LHCN-M2 (cell line): ENCODE results near the gene ASXL2. TPM values are rescaled to one million over a fixed set of nuclear protein-coding genes. Genes with fewer than 3 reads are reported as not detected.
"Not testable (repeated sequence)": the region's sequence is repeated elsewhere in the genome, so short reads cannot be mapped to it uniquely, and the experiment has no call there.

Experiments used
- DNase-seq: peaks from one replicate; pipeline ENCODE4 v3.0.0-alpha.2; 2012; ENCODE audit warnings: low read depth
- polyA plus RNA-seq: library from polyadenylated mRNA; unstranded; fragments of >200 nt; gene quantifications from one replicate; pipeline ENCODE4 v1.2.1, GENCODE V29; 2012; ENCODE audit warnings: missing spikeins
- total RNA-seq: library from RNA; depleted of rRNA; stranded (reverse); fragments of >200 nt; gene quantifications from 2 replicates; pipeline ENCODE4 v1.2.3, GENCODE V29; 2014; rRNA removed

ASXL2 gene
- total RNA-seq = 8.7 and 13.7 TPM in 2 replicates
- 3.9 TPM for polyA plus RNA-seq

DNA sequence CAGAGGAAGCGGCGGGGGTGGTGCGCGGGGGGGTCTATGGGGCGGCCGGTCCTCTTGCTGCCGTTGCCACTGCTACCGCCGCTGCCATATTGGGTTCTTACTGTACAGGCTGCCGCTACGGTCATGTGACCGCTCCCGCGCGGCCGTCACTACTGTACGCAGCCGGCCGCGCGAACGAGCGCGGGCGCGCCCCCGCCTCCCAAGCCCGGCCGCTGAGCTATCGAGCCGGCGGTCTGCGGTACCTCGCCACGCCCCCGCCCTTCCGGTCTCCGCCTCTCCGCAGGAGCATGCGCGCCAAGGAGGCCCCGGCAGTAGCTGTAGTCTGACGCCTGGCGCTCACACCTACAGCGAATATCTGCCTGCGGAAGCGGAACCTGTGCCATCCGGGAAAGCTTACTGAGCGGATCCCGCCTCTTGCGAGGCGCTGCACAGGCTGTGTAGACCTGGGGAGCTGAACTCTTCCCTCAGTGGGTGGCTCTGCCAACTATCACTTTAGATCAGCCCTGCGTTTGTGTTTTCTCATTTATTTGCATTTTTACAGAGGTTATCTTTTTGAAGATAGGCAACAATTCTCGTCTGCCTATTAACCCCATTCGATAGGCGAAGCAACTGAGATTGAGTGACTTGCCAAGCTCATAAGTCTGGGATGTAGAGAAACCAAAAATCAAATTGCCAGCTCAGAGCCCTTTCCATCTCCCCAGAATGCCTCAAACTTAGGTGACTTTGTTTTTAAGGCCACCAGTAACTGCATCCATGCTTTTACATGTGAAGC, at the start of gene ASXL2:
TSS of gene ASXL2 (minus strand) at position 127 of the 772 bp plus-strand sequence. CDS start 265 bp downstream, outside the sequence.
- peak; percentile 95 for DNase-seq

DNA sequence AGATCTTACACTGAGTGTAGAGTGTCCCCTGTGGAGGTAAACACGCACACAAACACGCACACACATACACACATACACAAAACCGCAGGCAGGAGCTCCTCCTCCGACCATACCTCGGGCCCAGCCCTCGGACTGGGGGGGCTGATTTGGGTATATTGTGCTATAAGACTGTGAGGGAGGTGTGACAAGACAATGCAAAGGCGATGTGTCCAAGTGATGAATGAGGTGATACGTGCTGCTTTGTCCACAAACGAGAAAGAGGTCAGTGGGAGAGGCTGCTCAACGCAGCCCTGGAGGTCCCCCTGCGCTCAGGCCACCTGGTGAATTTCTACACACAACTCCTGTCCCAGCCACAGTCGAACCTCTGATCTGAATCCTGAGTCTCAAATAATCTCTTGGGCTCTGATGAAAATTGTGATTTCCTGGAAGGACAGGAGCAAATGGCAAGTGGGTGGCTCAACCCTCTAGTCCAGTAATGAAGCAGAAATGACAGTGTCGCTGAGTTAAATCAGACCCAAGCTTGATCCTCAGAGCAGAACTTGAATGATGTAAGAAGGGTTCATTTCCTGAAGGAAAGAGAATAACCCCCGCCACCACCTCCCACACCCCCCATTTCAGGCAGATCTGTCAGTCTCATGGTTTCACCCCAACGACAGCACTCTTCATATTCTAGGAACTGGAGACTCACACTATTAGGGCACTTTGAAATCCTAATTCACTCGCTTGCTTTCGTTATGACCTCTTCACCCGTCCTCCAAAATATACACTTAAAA, 48.9 kb upstream of the ASXL2 start:
- no peak for DNase-seq

DNA sequence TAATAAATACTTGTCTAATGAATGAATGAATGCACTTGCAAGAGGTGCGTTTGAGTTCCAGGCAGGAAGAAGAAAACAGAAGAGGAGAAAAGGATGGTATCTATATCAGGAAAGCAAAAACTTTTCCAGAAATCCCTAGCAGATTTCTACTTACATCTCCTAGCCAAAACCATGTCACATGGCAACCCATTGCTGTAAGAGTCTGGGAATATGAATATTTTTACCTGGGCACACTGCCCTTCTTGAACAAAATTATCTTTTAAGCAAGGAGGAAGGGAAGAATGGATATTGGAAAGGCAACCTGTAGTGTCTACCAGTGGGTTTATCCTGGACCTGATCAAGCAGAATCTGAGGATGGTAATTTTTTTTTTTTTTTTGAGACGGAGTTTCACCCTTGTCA, 44.2 kb upstream of the ASXL2 start:
- no peak for DNase-seq

DNA sequence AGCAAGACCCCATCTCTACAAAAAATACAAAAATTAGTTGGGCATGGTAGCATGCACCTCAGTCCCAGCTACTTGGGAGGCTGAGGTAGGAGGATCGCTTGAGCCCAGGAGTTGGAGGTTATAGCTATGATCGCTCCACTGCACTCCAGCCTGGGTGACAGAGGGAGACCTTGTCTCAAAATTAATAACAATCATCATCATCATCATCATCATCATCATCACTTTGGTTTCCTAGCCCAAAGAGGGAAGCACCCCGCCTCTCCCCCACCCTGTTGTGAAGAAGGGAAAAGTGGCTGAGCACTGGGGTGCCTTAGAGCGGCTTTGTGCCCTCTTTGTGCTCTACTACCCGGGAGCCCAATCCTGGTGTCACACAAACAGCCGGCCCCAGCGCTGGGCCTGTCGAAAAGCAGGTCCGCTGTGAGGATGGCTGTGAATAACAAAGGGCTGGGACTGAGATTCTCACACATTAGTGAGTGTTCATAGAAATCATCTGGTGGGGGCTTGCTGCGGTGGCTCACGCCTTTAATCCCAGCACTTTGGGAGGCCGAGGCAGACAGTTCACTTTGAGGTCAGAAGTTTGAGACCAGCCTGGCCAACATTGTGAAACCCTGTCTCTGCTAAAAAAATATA, 42.6 kb upstream of the ASXL2 start:
- DNase-seq = no peak

DNA sequence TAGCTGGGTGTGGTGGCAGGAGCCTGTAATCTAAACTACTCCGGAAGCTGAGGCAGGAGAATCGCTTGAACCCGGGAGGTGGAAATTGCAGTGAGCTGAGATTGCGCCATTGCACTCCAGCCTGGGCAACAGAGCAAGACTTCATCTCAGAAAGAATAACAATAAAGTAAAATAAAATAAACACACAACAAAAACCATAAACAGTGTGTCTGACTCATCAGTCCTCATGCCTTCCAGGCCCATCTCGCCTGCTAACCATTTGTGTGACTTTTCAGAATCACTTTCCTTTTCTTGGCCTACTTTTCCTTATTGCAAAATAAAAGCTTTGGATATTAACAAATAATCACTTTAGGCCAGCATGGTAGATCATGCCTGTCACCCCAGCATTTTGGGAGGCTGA, 42.0 kb upstream of the ASXL2 start:
- peak; percentile 45 for DNase-seq

DNA sequence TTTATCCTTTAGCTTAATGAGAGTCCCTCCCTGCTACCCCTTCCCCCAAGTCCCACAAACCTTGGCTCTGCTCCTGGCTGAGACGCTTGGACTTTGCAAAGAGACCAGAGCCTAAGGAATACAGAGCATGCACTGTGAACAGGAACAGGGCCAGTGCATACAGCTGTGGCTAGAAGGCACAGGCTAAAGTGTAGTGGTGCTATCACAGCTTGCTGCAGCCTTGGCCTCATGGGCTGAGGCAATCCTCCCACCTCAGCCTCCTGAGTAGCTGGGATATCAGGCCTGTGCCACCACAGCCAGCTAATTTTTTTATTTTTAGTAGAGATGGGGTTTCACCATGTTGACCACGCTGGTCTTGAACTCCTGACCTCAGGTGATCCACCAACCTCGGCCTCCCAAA, 39.5 kb upstream of the ASXL2 start:
- DNase-seq = no peak

DNA sequence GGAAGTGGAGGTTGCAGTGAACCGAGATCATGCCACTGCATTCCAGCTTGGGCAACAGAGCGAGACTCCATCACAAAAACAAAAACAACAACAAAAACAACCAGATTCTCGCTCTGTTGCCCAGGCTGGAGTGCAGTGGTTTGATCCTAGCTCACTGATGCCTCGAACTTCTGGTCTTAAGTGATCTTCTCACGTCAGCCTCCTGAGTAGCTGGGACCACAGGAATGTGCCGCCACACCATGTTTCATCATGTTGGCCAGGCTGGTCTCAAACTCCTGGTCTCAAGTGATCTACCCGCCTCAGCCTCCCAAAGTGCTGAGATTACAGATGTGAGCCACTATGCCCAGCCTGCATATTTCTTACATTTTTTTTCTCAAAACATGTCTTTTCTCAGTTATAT, 39.1 kb upstream of the ASXL2 start:
- peak; percentile 14 for DNase-seq

DNA sequence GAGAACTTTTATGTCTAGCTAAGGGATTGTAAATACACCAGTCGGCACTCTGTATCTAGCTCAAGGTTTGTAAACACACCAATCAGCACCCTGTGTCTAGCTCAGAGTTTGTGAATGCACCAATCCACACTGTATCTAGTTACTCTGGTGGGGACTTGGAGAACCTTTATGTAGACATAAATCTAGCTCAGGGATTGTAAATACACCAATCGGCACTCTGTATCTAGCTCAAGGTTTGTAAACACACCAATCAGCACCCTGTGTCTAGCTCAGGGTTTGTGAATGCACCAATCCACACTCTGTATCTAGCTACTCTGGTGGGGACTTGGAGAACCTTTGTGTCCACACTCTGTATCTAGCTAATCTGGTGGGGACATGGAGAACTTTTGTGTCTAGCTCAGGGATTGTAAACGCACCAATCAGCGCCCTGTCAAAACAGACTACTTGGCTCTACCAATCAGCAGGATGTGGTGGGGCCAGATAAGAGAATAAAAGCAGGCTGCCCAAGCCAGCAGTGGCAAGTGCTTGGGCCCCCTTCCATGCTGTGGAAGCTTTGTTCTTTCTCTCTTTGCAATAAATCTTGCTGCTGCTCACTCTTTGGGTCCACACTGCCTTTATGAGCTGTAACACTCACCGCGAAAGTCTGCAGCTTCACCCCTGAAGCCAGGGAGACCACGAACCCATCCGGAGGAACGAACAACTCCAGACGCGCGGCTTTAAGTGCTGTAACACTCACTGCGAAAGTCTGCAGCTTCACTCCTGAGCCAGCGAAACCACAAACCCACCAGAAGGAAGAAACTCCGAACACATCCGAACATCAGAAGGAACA, 37.9 kb upstream of the ASXL2 start:
- not testable (repeated sequence) for DNase-seq

DNA sequence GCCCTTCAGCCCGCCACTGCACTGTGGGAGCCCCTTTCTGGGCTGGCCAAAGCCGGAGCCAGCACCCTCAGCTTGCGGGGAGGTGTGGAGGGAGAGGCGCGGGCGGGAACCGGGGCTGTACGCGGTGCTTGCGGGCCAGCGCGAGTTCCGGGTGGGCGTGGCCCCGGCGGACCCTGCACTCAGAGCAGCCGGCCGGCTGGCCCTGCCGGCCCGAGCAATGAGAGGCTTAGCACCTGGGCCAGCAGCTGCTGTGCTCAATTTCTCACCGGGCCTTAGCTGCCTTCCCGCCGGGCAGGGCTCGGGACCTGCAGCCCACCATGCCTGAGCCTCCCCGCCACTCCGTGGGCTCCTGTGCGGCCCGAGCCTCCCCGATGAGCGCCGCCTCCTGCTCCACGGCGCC, 37.1 kb upstream of the ASXL2 start:
- not testable (repeated sequence) for DNase-seq

DNA sequence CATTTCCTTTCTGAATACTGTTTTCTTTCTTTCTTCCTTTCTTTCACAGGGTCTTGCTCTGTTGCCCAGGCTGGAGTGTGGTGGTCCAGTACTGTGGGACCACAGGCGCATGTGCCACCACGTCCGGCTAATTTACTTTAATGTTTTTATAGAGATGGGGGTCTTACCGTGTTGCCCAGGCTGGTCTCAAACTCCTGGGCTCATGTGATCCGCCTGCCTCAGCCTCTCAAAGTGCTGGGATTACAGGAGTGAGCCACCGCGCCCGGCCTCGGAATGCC, 35.3 kb upstream of the ASXL2 start:
- DNase-seq = not testable (repeated sequence)

DNA sequence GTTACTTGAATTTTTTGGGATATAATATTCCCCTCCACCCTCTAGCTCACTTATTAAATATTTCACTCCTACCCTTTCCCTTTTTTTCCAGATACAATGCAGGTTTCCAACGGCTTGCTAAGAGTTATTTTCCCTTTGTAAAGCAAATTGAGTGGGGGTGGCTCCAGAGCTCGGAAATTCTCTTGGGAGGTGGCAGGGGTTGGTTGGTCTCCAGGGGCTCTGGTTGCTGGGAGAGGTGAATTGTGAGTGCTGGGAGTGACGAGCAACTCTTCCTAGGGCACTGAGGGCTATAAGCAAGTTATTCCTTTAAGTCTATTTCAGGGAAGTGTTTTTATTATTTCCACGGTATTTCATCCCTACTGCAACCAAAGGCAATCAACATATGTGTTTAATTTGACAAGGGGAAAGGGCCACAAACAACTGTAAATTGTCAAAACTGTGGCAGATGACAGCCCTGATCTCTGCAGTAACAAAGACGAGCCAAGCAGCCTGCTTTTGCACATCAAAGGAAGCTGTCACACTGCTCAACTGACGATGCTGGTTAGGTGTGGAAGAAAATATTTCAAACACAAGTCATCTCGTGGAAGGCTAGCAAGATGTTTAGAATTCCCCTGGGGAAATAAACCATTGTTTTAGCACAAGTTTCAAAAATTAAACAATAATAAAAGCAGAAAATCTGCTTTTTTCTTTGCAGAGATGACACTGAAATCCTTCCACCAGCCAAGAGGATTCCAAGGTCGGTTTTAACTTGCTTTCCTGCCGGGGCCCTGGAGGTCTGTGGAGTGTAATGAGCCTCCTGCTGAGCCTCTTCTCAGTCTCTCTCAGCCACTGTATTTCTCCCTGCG, 34.8 kb upstream of the ASXL2 start:
- DNase-seq = peak; percentile 48

DNA sequence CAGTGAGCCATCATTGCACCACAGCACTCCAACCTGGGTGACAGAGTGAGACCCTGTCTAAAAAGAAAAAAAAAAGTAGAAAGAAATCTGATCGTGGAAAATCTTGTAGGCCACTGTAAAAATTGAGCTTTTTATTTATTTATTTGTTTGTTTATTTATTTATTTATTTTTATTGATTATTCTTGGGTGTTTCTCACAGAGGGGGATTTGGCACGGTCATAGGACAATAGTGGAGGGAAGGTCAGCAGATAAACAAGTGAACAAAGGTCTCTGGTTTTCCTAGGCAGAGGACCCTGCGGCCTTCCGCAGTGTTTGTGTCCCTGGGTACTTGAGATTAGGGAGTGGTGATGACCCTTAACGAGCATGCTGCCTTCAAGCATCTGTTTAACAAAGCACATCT, 31.3 kb upstream of the ASXL2 start:
- DNase-seq = not testable (repeated sequence)

DNA sequence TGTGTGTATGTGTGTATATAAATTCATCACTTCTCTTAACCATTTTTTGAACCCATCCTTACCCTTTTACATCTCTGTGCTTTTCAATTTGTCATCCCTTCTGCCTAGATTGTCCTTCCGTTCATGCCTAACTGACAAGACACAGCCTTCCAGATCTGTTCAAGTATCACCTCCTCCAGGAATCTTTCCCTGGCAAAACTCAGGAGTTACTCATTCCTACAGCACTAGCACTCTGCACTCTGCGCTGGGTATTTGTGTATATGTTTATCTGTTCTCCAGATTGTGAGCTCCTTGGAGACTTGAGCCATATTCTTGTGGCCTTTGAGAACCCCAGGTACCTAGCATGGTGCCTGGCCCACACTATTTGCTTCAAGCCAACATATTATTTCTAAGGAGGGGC, 26.8 kb upstream of the ASXL2 start:
- no peak for DNase-seq

DNA sequence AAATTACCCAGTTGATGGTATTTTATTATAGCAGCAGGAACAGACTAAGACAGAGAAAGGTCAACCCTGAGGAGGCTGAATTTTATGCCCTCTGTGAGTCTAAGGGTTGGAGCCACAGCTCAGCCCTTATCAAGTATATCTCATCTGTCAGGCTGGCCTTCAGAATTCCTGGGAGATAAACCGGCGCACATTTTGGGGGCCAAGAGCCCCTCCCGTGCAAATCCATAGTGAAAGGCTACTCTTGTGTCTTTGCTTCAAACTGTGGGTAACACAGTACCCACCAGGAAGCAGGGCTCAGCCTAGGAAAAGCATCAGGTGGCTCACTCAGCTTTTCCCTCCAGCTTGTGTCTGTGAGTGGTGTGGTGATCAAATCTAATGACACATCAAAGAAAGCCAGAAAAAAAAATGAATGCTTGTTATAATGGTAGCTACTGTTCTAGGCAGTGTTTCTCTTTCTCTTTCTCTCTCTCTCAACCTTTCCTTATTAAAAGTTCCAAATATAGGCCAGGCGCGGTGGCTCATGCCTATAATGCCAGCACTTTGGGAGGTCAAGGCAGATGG, 25.0 kb upstream of the ASXL2 start:
- DNase-seq = no peak

DNA sequence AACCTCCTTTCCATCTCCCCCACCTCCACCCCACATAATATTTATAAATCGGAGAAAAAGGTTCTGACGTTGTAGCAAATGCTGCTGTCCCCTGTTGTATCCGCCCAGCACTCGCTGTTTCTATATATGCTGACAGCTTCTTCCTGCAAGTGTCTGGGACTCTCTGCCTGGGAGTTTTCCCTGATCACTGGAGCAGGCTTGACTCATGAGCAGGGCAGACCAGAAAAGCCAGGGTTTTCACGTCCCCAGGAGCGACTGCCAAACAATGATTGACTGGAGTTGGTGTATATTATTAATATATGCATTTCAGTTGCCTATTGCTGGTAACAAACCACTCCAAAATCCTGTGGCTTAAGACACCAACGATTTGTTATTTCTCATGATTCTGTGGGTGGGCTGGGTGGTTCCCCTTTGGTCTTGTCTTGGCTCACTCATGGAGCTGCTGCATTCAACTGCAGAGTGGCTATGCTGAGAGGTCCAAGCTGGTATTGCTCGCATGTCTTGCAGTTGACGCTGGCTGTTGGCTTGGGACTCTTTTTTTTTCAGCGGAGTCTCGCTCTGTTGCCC, 21.2 kb upstream of the ASXL2 start:
- DNase-seq = no peak

DNA sequence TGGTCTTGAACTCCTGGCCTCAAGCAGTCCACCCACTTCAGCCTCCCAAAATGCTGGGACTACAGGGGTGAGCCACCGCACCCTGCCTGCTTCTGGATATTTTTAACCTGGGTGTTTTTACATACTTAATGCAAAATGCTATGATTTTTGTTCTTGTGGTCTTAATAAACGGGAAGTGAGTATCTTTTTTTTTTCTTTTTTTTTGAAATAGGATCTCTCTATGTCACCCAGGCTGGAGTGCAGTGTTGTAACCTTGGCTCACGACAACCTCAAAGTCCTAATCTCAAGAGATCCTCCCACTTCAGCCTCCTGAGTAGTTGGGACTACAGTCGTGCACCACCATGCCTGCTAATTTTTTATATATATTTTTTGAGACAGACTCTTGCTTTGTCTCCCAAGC, 19.2 kb upstream of the ASXL2 start:
- DNase-seq = no peak

DNA sequence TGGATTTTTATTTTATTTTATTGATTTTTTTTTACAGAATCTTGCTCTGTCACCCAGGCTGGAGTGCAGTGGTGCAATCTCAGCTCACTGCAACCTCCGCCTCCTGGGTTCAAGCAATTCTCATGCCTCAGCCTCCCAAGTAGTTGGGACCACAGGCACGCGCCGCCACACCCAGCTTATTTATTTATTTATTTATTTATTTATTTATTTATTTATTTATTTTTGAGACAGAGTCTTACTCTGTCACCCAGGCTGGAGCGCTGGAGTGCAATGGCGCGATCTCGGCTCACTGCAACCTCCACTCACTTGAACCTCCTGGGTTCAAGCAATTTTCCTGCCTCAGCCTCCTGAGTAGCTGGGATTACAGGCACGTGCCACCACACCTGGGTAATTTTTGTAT, 18.0 kb upstream of the ASXL2 start:
- DNase-seq = not testable (repeated sequence)

DNA sequence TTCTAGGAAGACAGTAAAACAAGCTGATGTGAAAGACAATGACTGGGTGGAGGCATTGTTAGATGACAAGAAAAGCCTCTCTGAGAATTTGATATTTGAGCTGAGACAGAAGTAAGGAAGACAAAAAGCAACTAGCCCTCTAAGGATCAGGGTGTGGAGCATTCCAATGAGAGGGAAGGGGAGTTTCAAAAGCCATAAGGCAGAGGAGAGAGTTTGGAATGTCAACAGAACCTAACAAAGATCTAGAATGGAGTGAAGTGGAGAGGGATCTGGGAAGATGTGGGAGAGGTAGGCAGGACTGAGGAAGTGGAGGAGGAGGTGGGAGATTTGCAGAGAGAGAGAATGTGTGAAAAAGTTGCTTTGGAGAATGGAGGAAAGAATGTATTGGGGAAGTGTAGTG, 17.3 kb upstream of the ASXL2 start:
- no peak for DNase-seq

DNA sequence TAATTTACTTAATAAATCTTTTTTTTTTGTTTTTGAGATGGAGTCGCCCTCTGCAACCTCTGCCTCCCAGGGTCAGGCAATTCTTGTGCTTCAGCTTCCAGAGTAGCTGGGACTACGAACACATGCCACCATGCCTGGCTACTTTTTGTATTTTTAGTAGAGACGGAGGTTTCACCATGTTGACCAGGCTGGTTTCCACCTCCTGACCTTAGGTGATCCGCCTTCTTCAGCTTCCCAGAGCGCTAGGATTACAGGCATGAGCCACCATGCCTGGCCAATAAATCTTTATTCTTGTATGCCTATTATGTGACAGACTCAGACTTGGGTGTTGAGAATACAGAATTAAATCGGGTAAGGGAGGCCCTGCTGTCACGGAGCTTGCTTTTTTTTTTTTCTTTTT, 16.7 kb upstream of the ASXL2 start:
- DNase-seq = no peak

DNA sequence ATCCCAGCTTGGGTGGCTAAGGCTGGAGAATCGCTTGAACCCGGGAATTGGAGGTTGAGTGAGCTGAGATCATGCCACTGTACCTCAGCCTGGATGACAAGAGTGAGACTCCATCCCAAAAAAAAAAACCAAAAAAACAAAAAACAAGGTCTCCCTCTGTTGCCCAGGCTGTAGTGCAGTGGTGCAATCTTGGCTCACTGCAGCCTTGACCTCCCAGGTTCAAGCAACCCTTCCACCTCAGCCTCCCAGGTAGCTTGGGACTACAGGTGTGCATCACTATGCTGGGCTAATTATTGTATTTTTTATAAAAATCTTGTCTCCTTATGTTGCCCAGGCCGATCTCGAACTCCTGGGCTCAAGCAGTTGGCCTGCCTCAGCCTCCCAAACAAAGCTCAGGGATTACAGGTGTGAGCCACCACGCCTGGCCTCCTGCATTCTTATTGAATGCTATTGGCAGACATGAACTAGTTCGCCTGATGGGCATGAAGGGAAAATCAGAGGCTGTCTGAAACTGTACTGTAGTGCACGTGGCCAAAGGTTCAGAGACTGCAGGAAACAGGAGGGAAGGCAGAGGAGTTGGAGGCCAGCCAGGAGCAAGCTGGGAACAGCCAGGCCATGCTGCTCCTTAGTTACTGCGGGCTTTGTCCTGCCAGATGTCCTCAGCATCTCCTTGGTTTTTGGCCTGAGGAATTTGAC, 16.0 kb upstream of the ASXL2 start:
- DNase-seq = no peak
